ENCODE measurements around the gene SPEM1. TPM values are rescaled to one million over a fixed set of nuclear protein-coding genes. Genes with fewer than 3 reads are reported as not detected.

The SPEM1 gene
- total and polyA plus RNA-seq, 10 of the 15 experiments (the other 5 are each of a cell fraction or from before 2014, with no cell fraction given) = not detected

DNA sequence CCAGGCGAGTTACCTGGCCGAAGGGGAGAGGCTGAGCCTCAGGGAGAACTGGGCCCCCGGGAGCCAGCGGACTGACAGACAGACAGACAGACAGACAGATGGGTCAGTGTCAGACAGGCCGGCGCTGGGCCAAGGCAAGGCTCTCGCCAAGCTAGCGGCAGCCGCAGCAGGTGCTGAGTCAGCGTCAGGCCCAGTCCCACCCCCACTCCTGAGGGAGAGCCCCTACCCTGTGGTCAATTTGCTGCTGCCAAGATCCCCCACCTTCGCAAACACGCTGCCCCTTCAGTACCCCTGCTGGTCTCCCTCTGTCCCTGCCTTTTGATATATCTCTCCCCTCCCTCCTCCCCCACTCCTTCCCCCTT lies 20.7 kb downstream of the SPEM1 start (continued):
- TF ChIP-seq EGR1 (IDR thresholded peaks at IDR 0.05; ENCODE audit: borderline replicate concordance in 1 of 2, low read depth in 2 of 2, low read length in 2 of 2) = peak in 1 of 2 experiments; percentile 38; a peak in 1 of 3 replicates
- TF ChIP-seq JUND (IDR thresholded peaks at IDR 0.05; ENCODE audit: low read depth, low read length) = no peak
- no peak for TF ChIP-seq SMAD5 (IDR thresholded peaks at IDR 0.05; ENCODE audit: low read depth)
- peak; percentile 67; the same call in 1 of the 2 replicates for TF ChIP-seq CHD2 (IDR thresholded peaks at IDR 0.05; ENCODE audit: borderline replicate concordance, low read depth, low read length)
- TF ChIP-seq SP1 (IDR thresholded peaks at IDR 0.05; ENCODE audit: low read depth, low read length) = peak; percentile 25
- peak; percentile 55 for TF ChIP-seq LARP7 (IDR thresholded peaks at IDR 0.05)
- TF ChIP-seq RAD21 (IDR thresholded peaks at IDR 0.05; ENCODE audit: insufficient read depth, low read depth, low read length) = no peak
- 0 out of 2 replicates have a peak, but pooled peaks have one; percentile 66 for TF ChIP-seq NBN (IDR thresholded peaks at IDR 0.05)
- TF ChIP-seq ESRRA (IDR thresholded peaks at IDR 0.05; ENCODE audit: low read length) = no peak
- no peak; the same call in 1 of the 2 replicates for TF ChIP-seq DPF2 (IDR thresholded peaks at IDR 0.05)
- no peak for TF ChIP-seq TBL1XR1 (IDR thresholded peaks at IDR 0.05; ENCODE audit: low read depth, low read length)
- TF ChIP-seq MTA3 (IDR thresholded peaks at IDR 0.05; ENCODE audit: borderline replicate concordance, low read length) = no peak
- TF ChIP-seq, protein P1, sequence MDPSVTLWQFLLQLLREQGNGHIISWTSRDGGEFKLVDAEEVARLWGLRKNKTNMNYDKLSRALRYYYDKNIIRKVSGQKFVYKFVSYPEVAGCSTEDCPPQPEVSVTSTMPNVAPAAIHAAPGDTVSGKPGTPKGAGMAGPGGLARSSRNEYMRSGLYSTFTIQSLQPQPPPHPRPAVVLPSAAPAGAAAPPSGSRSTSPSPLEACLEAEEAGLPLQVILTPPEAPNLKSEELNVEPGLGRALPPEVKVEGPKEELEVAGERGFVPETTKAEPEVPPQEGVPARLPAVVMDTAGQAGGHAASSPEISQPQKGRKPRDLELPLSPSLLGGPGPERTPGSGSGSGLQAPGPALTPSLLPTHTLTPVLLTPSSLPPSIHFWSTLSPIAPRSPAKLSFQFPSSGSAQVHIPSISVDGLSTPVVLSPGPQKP (IDR thresholded peaks at IDR 0.05; ENCODE audit: low read depth, low read length) = no peak
- no peak for TF ChIP-seq ATF3 (IDR thresholded peaks at IDR 0.05; ENCODE audit: borderline replicate concordance, extremely low read depth, low read depth, low read length)
- no peak for TF ChIP-seq MYB (IDR thresholded peaks at IDR 0.05; ENCODE audit: borderline replicate concordance, low read depth, low read length)
- TF ChIP-seq, protein P2, sequence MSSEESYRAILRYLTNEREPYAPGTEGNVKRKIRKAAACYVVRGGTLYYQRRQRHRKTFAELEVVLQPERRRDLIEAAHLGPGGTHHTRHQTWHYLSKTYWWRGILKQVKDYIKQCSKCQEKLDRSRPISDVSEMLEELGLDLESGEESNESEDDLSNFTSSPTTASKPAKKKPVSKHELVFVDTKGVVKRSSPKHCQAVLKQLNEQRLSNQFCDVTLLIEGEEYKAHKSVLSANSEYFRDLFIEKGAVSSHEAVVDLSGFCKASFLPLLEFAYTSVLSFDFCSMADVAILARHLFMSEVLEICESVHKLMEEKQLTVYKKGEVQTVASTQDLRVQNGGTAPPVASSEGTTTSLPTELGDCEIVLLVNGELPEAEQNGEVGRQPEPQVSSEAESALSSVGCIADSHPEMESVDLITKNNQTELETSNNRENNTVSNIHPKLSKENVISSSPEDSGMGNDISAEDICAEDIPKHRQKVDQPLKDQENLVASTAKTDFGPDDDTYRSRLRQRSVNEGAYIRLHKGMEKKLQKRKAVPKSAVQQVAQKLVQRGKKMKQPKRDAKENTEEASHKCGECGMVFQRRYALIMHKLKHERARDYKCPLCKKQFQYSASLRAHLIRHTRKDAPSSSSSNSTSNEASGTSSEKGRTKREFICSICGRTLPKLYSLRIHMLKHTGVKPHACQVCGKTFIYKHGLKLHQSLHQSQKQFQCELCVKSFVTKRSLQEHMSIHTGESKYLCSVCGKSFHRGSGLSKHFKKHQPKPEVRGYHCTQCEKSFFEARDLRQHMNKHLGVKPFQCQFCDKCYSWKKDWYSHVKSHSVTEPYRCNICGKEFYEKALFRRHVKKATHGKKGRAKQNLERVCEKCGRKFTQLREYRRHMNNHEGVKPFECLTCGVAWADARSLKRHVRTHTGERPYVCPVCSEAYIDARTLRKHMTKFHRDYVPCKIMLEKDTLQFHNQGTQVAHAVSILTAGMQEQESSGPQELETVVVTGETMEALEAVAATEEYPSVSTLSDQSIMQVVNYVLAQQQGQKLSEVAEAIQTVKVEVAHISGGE (CRISPR knock-in tag; IDR thresholded peaks at IDR 0.05) = no peak
- TF ChIP-seq, protein P3, sequence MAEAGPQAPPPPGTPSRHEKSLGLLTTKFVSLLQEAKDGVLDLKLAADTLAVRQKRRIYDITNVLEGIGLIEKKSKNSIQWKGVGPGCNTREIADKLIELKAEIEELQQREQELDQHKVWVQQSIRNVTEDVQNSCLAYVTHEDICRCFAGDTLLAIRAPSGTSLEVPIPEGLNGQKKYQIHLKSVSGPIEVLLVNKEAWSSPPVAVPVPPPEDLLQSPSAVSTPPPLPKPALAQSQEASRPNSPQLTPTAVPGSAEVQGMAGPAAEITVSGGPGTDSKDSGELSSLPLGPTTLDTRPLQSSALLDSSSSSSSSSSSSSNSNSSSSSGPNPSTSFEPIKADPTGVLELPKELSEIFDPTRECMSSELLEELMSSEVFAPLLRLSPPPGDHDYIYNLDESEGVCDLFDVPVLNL (IDR thresholded peaks at IDR 0.05; ENCODE audit: low read depth, low read length) = no peak
- no peak for TF ChIP-seq ZNF274 (IDR thresholded peaks at IDR 0.05; ENCODE audit: insufficient read depth, insufficient read length)
- TF ChIP-seq TARDBP (IDR thresholded peaks at IDR 0.05; ENCODE audit: borderline replicate concordance) = no peak
- TF ChIP-seq POLR2A (IDR thresholded peaks at IDR 0.05; ENCODE audit: low read depth, low read length) = peak; percentile 49; the same call in 1 of the 2 replicates
- TF ChIP-seq RB1 (IDR thresholded peaks at IDR 0.05; ENCODE audit: borderline replicate concordance) = no peak; the same call in 1 of the 2 replicates
- 0 out of 2 replicates have a peak, but pooled peaks have one; percentile 44 for TF ChIP-seq HDGF (IDR thresholded peaks at IDR 0.05)
- no peak for TF ChIP-seq HCFC1 (IDR thresholded peaks at IDR 0.05; ENCODE audit: low read length)
- no peak for TF ChIP-seq SUPT20H (IDR thresholded peaks at IDR 0.05; ENCODE audit: borderline replicate concordance, control insufficient read depth, low read depth, low read length)
- TF ChIP-seq CBFB (IDR thresholded peaks at IDR 0.05; ENCODE audit: low read depth) = peak; percentile 52; the same call in 1 of the 2 replicates
- no peak for TF ChIP-seq IRF4 (IDR thresholded peaks at IDR 0.05; ENCODE audit: low read depth, low read length)
- no peak for TF ChIP-seq NFIC (IDR thresholded peaks at IDR 0.05; ENCODE audit: low read depth, low read length)

Data from GM12878 (cell line).